GM18873 (cell line): Measurements from ENCODE around the gene ARHGEF6.

Experiments used
- ATAC-seq: cut with Tn5 transposase; IDR thresholded peaks from one replicate; pipeline ENCODE4 v1.9.1; 2021; ENCODE audit warnings: mild to moderate bottlenecking, moderate library complexity, moderate number of reproducible peaks; ENCODE audit not compliant: unreplicated experiment, low FRiP score

The ARHGEF6 gene

DNA sequence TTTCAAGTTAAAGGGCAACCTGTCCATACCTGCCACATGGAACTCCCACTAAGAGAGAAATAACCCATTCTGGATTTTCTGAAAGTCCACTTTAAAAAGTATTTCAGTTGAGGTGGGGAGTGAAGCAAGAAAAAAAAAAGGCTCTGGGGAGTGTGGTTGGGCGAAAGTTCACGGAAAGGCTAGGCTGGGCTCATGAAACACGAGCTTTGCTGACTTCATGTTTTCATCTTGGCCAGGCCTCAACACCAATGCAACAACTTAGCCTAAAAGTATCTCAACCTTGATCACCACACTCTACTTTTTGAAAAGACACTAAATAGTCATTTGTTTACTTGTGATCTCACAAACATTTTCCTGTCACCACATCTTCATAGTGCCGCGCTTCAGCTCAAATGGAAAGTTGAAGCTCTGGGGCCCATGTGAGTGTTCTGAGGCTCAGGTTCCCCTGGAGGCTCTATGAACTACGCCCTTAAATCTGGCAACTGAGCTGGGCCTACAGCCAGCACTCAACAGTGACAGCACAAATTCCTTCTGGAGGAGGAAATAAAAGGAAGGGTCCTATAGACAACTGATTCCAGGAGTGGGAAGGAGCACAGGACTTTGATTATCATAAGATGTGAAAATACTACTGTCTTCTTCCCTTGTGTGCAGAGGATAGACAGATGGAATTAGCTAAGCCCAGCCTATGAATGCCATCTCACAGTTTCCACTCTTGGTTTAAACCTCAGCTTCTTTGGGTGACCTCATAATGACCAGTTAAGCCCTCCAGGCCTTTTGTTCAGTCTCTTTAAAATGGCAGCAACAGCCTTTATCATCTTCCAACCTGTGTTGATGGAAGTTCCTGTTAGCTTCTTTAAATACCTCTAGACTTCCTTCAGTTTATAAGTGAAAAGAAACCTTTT lies 127.7 kb downstream of the ARHGEF6 start:
- no peak for ATAC-seq

- no peak for ATAC-seq
These were observed 129.9 kb downstream of the ARHGEF6 start for GRCh38 chrX:136650811-136651210.

DNA sequence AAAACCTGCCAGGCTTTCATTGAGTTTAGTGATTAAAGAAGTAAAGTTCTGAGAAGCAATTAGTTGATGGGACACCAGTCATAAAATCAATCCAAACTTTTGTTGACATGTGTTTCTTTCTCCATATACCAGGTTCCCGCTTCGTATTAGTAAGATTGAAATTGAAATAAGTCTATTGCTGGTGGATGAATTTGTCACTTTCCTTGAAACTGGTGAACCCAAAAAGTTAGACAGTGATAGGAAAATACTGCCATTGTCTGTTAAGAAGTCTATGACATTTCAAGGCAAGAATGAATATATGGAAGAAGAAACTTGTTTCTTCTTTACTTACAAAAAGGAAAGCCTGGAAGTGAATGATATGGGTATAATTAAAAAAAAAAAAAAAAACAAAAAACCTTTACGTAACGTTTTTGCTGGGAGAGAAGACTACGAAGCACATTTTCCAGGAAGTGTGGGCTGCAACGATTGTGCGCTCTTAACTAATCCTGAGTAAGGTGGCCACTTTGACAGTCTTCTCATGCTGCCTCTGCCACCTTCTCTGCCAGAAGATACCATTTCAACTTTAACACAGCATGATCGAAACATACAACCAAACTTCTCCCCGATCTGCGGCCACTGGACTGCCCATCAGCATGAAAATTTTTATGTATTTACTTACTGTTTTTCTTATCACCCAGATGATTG lies 132.9 kb downstream of the ARHGEF6 start, which contains the start of gene CD40LG:
TSS of gene CD40LG (plus strand) at position 482 of the 684 bp plus-strand sequence. CDS start at position 573, 91 bp downstream.
- ATAC-seq = no peak

GRCh38 chrX:136646602-136647239 lies 134.0 kb downstream of the ARHGEF6 start:
- no peak for ATAC-seq

- no peak for ATAC-seq
These were observed 137.5 kb downstream of the ARHGEF6 start for GRCh38 chrX:136643243-136643642.

DNA sequence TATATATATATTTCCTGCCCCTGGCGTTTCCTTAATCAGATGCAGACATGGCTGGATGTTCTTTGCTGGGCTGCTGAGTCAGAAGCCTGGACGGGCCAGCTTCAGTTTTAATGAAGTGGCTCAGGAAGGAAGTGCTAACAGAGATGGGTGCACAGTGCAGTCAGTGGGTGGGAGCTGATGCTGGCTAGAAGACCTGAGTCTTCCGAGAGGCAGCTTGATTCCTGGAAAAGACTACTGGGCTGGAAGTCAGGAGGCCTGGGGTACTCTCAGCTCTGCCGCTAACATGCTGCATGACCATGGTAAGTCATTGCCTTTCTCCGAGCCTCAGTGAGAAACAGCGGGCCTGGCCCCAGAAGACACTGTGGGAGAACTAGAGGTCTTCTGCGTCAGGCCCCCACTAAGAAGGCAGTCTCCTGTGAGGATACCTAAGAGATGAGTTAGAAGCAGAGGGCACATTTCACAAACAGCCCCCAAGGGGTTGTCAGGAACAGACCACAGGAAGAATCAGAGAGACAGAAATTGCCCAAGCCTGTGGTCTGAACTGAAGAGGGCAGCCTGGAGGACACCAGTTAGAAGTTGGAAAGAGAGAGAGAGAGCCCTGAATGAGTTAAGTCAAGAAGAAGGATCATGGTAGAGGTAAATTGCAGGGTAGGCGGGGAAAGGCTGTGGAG lies 141.1 kb downstream of the ARHGEF6 start:
- ATAC-seq = no peak

- ATAC-seq = no peak
These were observed 144.6 kb downstream of the ARHGEF6 start for GRCh38 chrX:136636121-136636520.

DNA sequence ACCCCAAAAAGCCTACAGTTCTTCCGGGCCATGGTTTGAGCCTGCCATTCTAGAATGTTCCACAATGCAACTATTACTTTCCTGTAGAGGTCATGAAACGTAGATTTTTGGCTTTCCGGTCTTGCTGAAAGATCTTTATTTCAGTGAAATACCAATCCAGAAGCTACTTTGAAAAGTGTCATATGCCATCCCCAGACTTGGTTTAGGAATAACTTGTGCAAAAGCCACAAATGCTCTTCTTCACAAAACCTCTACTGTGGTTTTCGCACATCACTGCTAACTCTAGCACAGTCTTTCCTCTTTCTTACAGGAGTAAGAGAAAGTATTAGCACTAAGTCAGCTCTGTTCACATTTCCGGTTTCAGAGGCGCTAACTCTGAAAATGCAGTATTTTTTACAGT lies 145.5 kb downstream of the ARHGEF6 start:
- ATAC-seq = no peak

- no peak for ATAC-seq
These were observed 149.9 kb downstream of the ARHGEF6 start for GRCh38 chrX:136630881-136631280.

DNA sequence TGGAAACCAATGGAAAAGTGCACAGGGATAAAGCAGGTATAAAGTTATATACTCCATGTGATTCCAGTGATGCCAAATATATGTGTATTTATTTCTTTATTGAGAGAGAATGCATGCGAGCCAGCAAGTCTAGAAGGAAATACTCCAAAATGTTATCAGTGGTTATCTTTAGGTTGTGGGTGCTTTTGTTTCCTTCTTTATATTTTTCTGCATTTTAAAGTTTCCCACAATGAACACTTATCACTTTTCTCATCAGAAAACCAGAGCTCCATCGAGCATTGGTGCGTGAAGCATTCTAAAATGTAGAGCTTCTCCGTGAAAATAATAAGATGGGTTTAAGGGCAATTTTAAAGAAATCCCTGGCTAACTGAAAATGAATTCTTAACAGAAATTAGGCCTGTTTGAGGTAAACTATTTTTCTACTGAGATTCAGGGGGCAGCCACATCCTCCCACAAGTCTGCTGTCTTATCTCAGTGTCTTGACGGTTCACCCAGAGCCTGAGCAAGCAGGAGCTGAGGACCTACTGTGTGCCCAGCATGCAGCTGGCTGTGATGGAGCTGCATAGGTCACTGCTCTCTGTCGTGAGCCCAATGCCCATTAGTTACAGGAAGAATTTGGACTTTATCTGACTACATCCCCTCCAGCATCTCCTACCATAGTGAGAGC lies 151.5 kb downstream of the ARHGEF6 start:
- ATAC-seq = no peak

GRCh38 chrX:136627409-136627808 lies 153.3 kb downstream of the ARHGEF6 start:
- ATAC-seq = no peak

- ATAC-seq = no peak
These were observed 153.8 kb downstream of the ARHGEF6 start for GRCh38 chrX:136626891-136627290.

- no peak for ATAC-seq
These were observed 154.5 kb downstream of the ARHGEF6 start for GRCh38 chrX:136626237-136626636.

- ATAC-seq = no peak
These were observed 155.5 kb downstream of the ARHGEF6 start for GRCh38 chrX:136625246-136625645.

GRCh38 chrX:136623396-136623795 lies 157.3 kb downstream of the ARHGEF6 start:
- ATAC-seq = no peak

GRCh38 chrX:136622568-136622967 lies 158.2 kb downstream of the ARHGEF6 start:
- no peak for ATAC-seq

GRCh38 chrX:136620780-136621179 lies 160.0 kb downstream of the ARHGEF6 start:
- ATAC-seq = no peak

- ATAC-seq = no peak
These were observed 160.7 kb downstream of the ARHGEF6 start for GRCh38 chrX:136619899-136620505.

- ATAC-seq = peak; percentile 79
These were observed 163.6 kb downstream of the ARHGEF6 start for GRCh38 chrX:136616987-136617685.
